K562 (cell line): ENCODE data around the gene UNC119. TPM values are rescaled to one million over a fixed set of nuclear protein-coding genes. Genes with fewer than 3 reads are reported as not detected.

Source experiments
- ATAC-seq: fragments of 200-7000 bp; cut with Tn5 transposase; 3 replicates; pipeline ENCODE4 v1.9.1; 2020; ENCODE audit warnings: moderate library complexity
- BruUV-seq: library from RNA; stranded (reverse); fragments of 400-500 nt; replicated peaks from 2 replicates; lab custom pipeline; 2021; lab: Mats Ljungman, UMichigan
- CTCF ChIA-PET: fragments of 300-600 bp; formaldehyde crosslinking; extraction: SDS; loops from one replicate; lab custom pipeline; 2021; ENCODE audit warnings: low intra/inter-chr PET ratio; lab: Yijun Ruan, JAX
- POLR2A ChIA-PET: fragments of 300-600, 350-650 bp; sonication (Branson Sonifier 250); formaldehyde crosslinking; extraction: SDS; loops from one replicate; lab custom pipeline; 2021; ENCODE audit warnings: antibody characterized with exemption, inconsistent platforms; lab: Yijun Ruan, JAX
- DNase-seq, 4 experiments: peaks; one replicate each; pipeline versions ENCODE4 v3.0.0 to v3.0.0-alpha.2; 2011 to 2018; ENCODE audit warnings: low spot score in 3 of 4, mixed read lengths in 3 of 4; ENCODE audit errors: extremely low read depth in 1 of 4
- FAIRE-seq: peaks from 2 replicates; lab custom pipeline; 2011; peaks lifted over from hg19 to GRCh38; lab: Jason Lieb, UNC
- H2AFZ ChIP-seq: 2 replicates; pipeline ENCODE4 v1.6.0; 2011; ENCODE audit warnings: low read depth, low read length, control low read depth, inconsistent platforms
- H3K27ac ChIP-seq: fragments of 200-600 bp; 3 replicates; pipeline ENCODE4 v1.8.0; 2011; ENCODE audit warnings: low read depth, mild to moderate bottlenecking, control low read depth, inconsistent platforms, low read length, moderate library complexity, mixed read lengths; ENCODE audit errors: extremely low read depth
- H3K27me3 ChIP-seq, 2 experiments: fragments of 300-600 bp in 1 of 2; 2 replicates in 1 of 2; 3 replicates in 1 of 2; pipeline versions ENCODE4 v1.6.0 to v1.8.0; 2011; ENCODE audit warnings: inconsistent platforms in 2 of 2, low read length in 2 of 2, mild to moderate bottlenecking in 1 of 2, mixed read lengths in 1 of 2, moderate library complexity in 1 of 2; ENCODE audit not compliant: control insufficient read depth in 2 of 2, insufficient read depth in 2 of 2
- H3K36me3 ChIP-seq: fragments of 300-600 bp; 3 replicates; pipeline ENCODE4 v1.8.0; 2011; ENCODE audit warnings: mild to moderate bottlenecking, low read length, inconsistent platforms; ENCODE audit not compliant: control insufficient read depth, insufficient read depth
- H3K4me1 ChIP-seq, 2 experiments: fragments of 200-600 bp in 1 of 2; replicated peaks in 1 of 2; 2 replicates in 1 of 2; 3 replicates in 1 of 2; pipeline versions ENCODE4 v1.5.1 to v1.8.0; 2011; ENCODE audit warnings: inconsistent platforms in 2 of 2, low read length in 2 of 2, mild to moderate bottlenecking in 1 of 2, mixed read lengths in 1 of 2, moderate library complexity in 1 of 2; ENCODE audit not compliant: control insufficient read depth in 2 of 2, insufficient read depth in 2 of 2
- H3K4me2 ChIP-seq: 2 replicates; pipeline ENCODE4 v1.6.1; 2011; ENCODE audit warnings: low read length, control low read depth, inconsistent platforms, mixed read lengths; ENCODE audit not compliant: insufficient read depth
- H3K4me3 ChIP-seq: fragments of 200-600 bp; sonication (generic), shearing (Covaris generic); 2 replicates; pipeline ENCODE4 v1.5.1; 2016; ENCODE audit warnings: control low read depth, inconsistent platforms
- H3K79me2 ChIP-seq: fragments of 200-600 bp; 3 replicates; pipeline ENCODE4 v1.8.0; 2011; ENCODE audit warnings: low read length, inconsistent platforms; ENCODE audit not compliant: control insufficient read depth, insufficient read depth
- H3K9ac ChIP-seq, 2 experiments: 2 replicates each; pipeline versions ENCODE4 v1.6.0 to v1.6.1; 2011; ENCODE audit warnings: low read depth in 2 of 2, low read length in 2 of 2, control low read depth in 1 of 2, inconsistent platforms in 1 of 2, mild to moderate bottlenecking in 1 of 2, mixed read lengths in 1 of 2; ENCODE audit not compliant: insufficient read depth in 1 of 2
- H3K9me1 ChIP-seq: one replicate; pipeline ENCODE4 v1.6.0; 2011; ENCODE audit warnings: inconsistent platforms, mild to moderate bottlenecking, low read length, moderate library complexity; ENCODE audit not compliant: control insufficient read depth, insufficient read depth
- H3K9me3 ChIP-seq: replicated peaks from 2 replicates; pipeline ENCODE4 v1.5.1; 2011; ENCODE audit warnings: low read depth, low read length, inconsistent platforms; ENCODE audit not compliant: control insufficient read depth, insufficient read depth
- H4K20me1 ChIP-seq: replicated peaks from 2 replicates; pipeline ENCODE4 v1.6.1; 2011; ENCODE audit warnings: low read length, inconsistent platforms, mixed read lengths; ENCODE audit not compliant: control insufficient read depth, insufficient read depth
- EP400 ChIP-seq: fragments of 450-650 bp; IDR thresholded peaks from 2 replicates; pipeline ENCODE4 v1.6.1; 2017; ENCODE audit warnings: antibody characterized with exemption, mild to moderate bottlenecking, moderate library complexity
- GABPB1 ChIP-seq: sonication (generic); formaldehyde crosslinking; IDR thresholded peaks from 2 replicates; pipeline ENCODE4 v1.8.0; 2022; ENCODE audit warnings: mild to moderate bottlenecking, missing genetic modification reagents
- HDAC1 ChIP-seq, 2 experiments: fragments of 450-650 bp; IDR thresholded peaks; 2 replicates each; pipeline ENCODE4 v1.6.1; 2016 to 2017; ENCODE audit warnings: inconsistent platforms in 1 of 2, mild to moderate bottlenecking in 1 of 2, moderate library complexity in 1 of 2
- HLTF ChIP-seq: fragments of 450-650 bp; IDR thresholded peaks from 2 replicates; pipeline ENCODE4 v1.6.1; 2016
- HNRNPUL1 ChIP-seq: fragments of 200-400 bp; formaldehyde crosslinking; IDR thresholded peaks from 2 replicates; pipeline ENCODE4 v1.6.1; 2017; ENCODE audit warnings: low read length
- JUND ChIP-seq, 2 experiments: IDR thresholded peaks; 2 replicates in 1 of 2; 3 replicates in 1 of 2; pipeline ENCODE4 v1.6.1; 2011; ENCODE audit warnings: borderline replicate concordance in 2 of 2, low read depth in 2 of 2, low read length in 2 of 2, improper control_type of control experiment in 1 of 2, missing biosample characterization in 1 of 2, missing genetic modification characterization in 1 of 2, missing genetic modification reagents in 1 of 2
- KLF16 ChIP-seq: IDR thresholded peaks from 2 replicates; pipeline ENCODE4 v1.6.1; 2016; ENCODE audit warnings: antibody characterized with exemption
- KLF6 ChIP-seq: fragments of 250-450 bp; sonication (Bioruptor Pico); IDR thresholded peaks from 2 replicates; pipeline ENCODE4 v1.4.0; 2020; ENCODE audit warnings: mild to moderate bottlenecking, moderate library complexity, borderline replicate concordance
- MAZ ChIP-seq, 2 experiments: fragments of 450-650 bp in 1 of 2; sonication (generic) in 1 of 2; formaldehyde crosslinking; IDR thresholded peaks in 1 of 2; conservative IDR thresholded peaks in 1 of 2; 2 replicates each; pipeline versions ENCODE4 v1.4.0 to v1.5.0; 2020; ENCODE audit warnings: mild to moderate bottlenecking in 1 of 2, missing genetic modification reagents in 1 of 2
- MTA3 ChIP-seq: fragments of 450-650 bp; formaldehyde crosslinking; IDR thresholded peaks from 2 replicates; pipeline ENCODE4 v1.6.1; 2017; ENCODE audit warnings: mild to moderate bottlenecking, borderline replicate concordance
- NELFE ChIP-seq: IDR thresholded peaks from 2 replicates; pipeline ENCODE4 v1.6.1; 2011; ENCODE audit warnings: mild to moderate bottlenecking; ENCODE audit not compliant: insufficient read depth, insufficient read length
- NFRKB ChIP-seq: fragments of 450-650 bp; IDR thresholded peaks from 2 replicates; pipeline ENCODE4 v1.6.1; 2016; ENCODE audit warnings: low read depth
- POLR2A ChIP-seq: fragments of 450-650 bp; conservative IDR thresholded peaks from 2 replicates; pipeline ENCODE4 v1.6.1; 2016
- POLR2AphosphoS5 ChIP-seq: IDR thresholded peaks from 2 replicates; pipeline ENCODE4 v1.6.1; 2011; ENCODE audit warnings: mild to moderate bottlenecking, low read depth, low read length, moderate library complexity; ENCODE audit not compliant: control insufficient read depth, insufficient read depth
- POLR2G ChIP-seq: fragments of 200-400 bp; formaldehyde crosslinking; IDR thresholded peaks from 2 replicates; pipeline ENCODE4 v1.6.1; 2017; ENCODE audit warnings: low read depth, mild to moderate bottlenecking, antibody characterized with exemption, low read length, moderate library complexity
- RFX1 ChIP-seq: fragments of 450-650 bp; IDR thresholded peaks from 2 replicates; pipeline ENCODE4 v1.6.1; 2016; ENCODE audit warnings: mild to moderate bottlenecking, moderate library complexity
- SIRT6 ChIP-seq: IDR thresholded peaks from one replicate; pipeline ENCODE4 v1.6.1; 2012; ENCODE audit warnings: low read depth, mild to moderate bottlenecking, control low read depth, inconsistent platforms, low read length, moderate library complexity
- ZNF232 ChIP-seq: sonication (generic); formaldehyde crosslinking; IDR thresholded peaks from 2 replicates; pipeline ENCODE4 v1.8.0; 2022; ENCODE audit warnings: mild to moderate bottlenecking, missing genetic modification reagents
- ZNF24 ChIP-seq: fragments of 450-650 bp; IDR thresholded peaks from 2 replicates; pipeline ENCODE4 v1.6.1; 2016
- ZNF76 ChIP-seq: fragments of 250-450 bp; sonication (Bioruptor Pico); IDR thresholded peaks from 2 replicates; pipeline ENCODE4 v1.4.0; 2020; ENCODE audit warnings: mild to moderate bottlenecking, moderate library complexity, borderline replicate concordance
- ZNF764 ChIP-seq: fragments of 250-450 bp; sonication (Bioruptor Pico); IDR thresholded peaks from 2 replicates; pipeline ENCODE4 v1.4.0; 2020; ENCODE audit warnings: low read depth, mild to moderate bottlenecking, moderate library complexity
- WGBS: fragments of 100-300 bp; shearing (Covaris generic); methylation state at CpG from one replicate; pipeline ENCODE4 v1.1.6; 2016; ENCODE audit warnings: low coverage, mixed read lengths; ENCODE audit not compliant: insufficient coverage; ENCODE audit errors: missing lambda C conversion rate; 5-methylcytosine and 5-hydroxymethylcytosine counted together
- in situ Hi-C: fragments of 300-500 bp; cut with MboI; formaldehyde crosslinking; loops from 4 replicates; pipeline ENCODE4 v1.15.0; 2018; ENCODE audit warnings: inconsistent platforms, mixed read lengths
- intact Hi-C: fragments of 100-400 bp; cut with micrococcal nuclease; formaldehyde crosslinking; loops from 2 replicates; pipeline ENCODE4 v1.14.2; 2022
- polyA plus RNA-seq, 8 experiments: library from polyadenylated mRNA; depleted of rRNA in 4 of 8; stranded (reverse) in 5 of 8; unstranded in 3 of 8; fragments of >200 nt; fragmentation: Nextera tagmentation in 2 of 8; fragmentation: Illumina TruSeq in 1 of 8; extraction: Ambion mirVana in 2 of 8; extraction: Trizol in 1 of 8; gene quantifications; 2 replicates each; pipeline versions ENCODE4 v1.2.1 to v1.2.3, GENCODE V29; 2011 to 2014; ENCODE audit warnings: inconsistent platforms in 1 of 8, missing spikeins in 1 of 8
- total RNA-seq, 7 experiments: library from RNA; depleted of rRNA in 6 of 7; stranded (reverse); fragments of >200 nt in 6 of 7; fragmentation: Illumina TruSeq in 2 of 7; extraction: Trizol in 2 of 7; gene quantifications; 2 replicates each; pipeline versions ENCODE4 v1.2.1 to v1.2.3, GENCODE V29; 2011 to 2021; ENCODE audit warnings: low replicate concordance in 1 of 7
- TF ChIP-seq, protein P1 (sequence below), 2 experiments: fragments of 450-650 bp in 1 of 2; sonication (generic) in 1 of 2; formaldehyde crosslinking; conservative IDR thresholded peaks; 2 replicates each; pipeline versions ENCODE4 v1.4.0 to v1.8.1; 2020 to 2022; ENCODE audit warnings: mild to moderate bottlenecking in 1 of 2, missing genetic modification reagents in 1 of 2

Gene UNC119
- total and polyA plus RNA-seq, 9 of the 15 experiments (the other 6 are each of a cell fraction or from before 2014, with no cell fraction given): 0.37 to 47.7 (median 16.3) TPM

DNA sequence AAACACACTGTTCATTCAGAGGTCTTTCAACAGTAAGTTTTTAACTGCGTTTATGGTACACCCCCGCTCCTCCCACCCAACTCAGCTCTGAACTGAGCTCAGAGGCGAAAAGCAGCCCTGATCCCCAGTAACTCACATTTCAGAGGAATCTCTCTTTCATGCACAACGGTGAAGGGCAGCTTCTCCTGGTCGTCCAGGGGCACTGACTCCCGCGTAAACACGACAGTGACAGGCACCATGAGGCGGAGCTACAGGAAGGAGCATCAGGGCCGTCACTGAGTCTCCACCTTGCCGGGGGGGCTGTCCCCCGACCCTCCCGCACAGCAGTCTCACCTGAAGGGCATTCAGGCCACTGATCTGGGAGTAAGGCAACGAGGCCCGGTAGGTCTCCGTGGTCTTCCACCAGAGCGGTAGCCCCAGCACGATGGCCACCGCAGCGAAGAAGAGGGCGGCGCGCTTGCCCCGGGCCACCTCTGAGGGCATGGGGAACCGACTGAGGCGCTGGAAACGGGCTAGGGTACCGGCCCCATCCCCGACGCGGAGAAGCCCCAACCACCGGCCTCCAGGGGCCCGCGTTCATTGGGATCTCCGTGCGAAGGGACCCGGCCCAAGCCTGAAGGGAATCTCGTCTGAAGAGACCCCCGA lies 18.4 kb upstream of the UNC119 start:
- Histone ChIP-seq H2AFZ (peak overlapping the region; percentile 95), H4K20me1 (0 out of 2 replicates have a peak, but pooled peaks cover 8% of the 10 kb centered on the region), H3K4me1 (peaks cover 24 to 25% of the 10 kb centered on the region in 2 experiments; a peak in 4 of 5 replicates), H3K36me3 (peaks cover 57% of the 10 kb centered on the region), H3K79me2 (peaks cover 72% of the 10 kb centered on the region), H3K9me3 (no peaks in the 10 kb centered on the region), H3K27me3 (no peaks in the 10 kb centered on the region), H3K9ac (peak overlapping the region; percentile 77 to 97), H3K9me1 (peaks cover 18% of the 10 kb centered on the region), H3K4me2 (peak overlapping the region; percentile 85), H3K27ac (peak overlapping the region; percentile 74), H3K4me3 (peak overlapping the region; percentile 82)
- WGBS: under 1% methylated on average over 38 of the region's 39 CpGs
- in situ Hi-C loops: no loop called here
- POLR2A ChIA-PET: interaction anchor here (0.6 to 4.8 kb wide), 21 partner anchors 8 to 713 kb away, joined by 3 to 26 read pairs (median 4); partner anchors contain the start of genes RPL23A, SLC46A1 and UNC119
- DNase-seq (peak; percentile 61 to 81 (median 68)), FAIRE-seq (peak; percentile 70), ATAC-seq (peak; percentile 76)
- CTCF ChIA-PET: no interaction called here
- intact Hi-C loops: loop anchor here (2.0 kb wide), 1 partner anchor 28 kb away; the partner anchor contains the start of gene SPAG5
- no TSS peak for BruUV-seq
- TF ChIP-seq POLR2AphosphoS5 (peak; percentile 18; the same call in 1 of the 2 replicates), GABPB1 (no peak), MTA3 (0 out of 2 replicates have a peak, but pooled peaks have one; percentile 2), ZNF232 (CRISPR knock-in tag) (no peak), NELFE (no peak), KLF6 (no peak), HNRNPUL1 (no peak), RFX1 (no peak), SIRT6 (no peak), ZNF24 (0 out of 2 replicates have a peak, but pooled peaks have one; percentile 9), EP400 (peak; percentile 59; the same call in 1 of the 2 replicates), NFRKB (peak; percentile 26; the same call in 1 of the 2 replicates), POLR2G (no peak), KLF16 (no peak), MAZ (CRISPR knock-in tag; conservative IDR thresholded peaks at IDR 0.05 in 1 of 2, IDR thresholded peaks at IDR 0.05 in 1 of 2) (no peak), ZNF76 (CRISPR knock-in tag) (no peak), ZNF764 (CRISPR knock-in tag) (no peak), HLTF (no peak), POLR2A (no peak), HDAC1 (IDR thresholded peaks at IDR 0.05) (peak in 1 of 2 experiments; percentile 58; a peak in 1 of 4 replicates), JUND (IDR thresholded peaks at IDR 0.05; ENCODE audit: borderline replicate concordance, low read depth, low read length) (no peak), JUND (tag; IDR thresholded peaks at IDR 0.05; ENCODE audit: borderline replicate concordance, low read depth, low read length) (no peak)
- TF ChIP-seq, protein P1, sequence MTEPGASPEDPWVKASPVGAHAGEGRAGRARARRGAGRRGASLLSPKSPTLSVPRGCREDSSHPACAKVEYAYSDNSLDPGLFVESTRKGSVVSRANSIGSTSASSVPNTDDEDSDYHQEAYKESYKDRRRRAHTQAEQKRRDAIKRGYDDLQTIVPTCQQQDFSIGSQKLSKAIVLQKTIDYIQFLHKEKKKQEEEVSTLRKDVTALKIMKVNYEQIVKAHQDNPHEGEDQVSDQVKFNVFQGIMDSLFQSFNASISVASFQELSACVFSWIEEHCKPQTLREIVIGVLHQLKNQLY (CRISPR knock-in tag; conservative IDR thresholded peaks at IDR 0.05): no peak
